HPDE6-E6E7 (cell line): ENCODE data around the gene ABCB7.
"Not testable (repeated sequence)": the region's sequence is repeated elsewhere in the genome, so short reads cannot be mapped to it uniquely, and the experiment has no call there.

ENCODE experiments used
- DNase-seq: peaks from one replicate; pipeline ENCODE4 v3.0.0; 2011; ENCODE audit warnings: missing footprints; ENCODE audit errors: extremely low spot score

The ABCB7 gene

GRCh38 chrX:75155827-75156525, at the start of gene ABCB7:
ABCB7 (minus strand) TSS chrX:75156283; CDS start chrX:75156272, 11 bp downstream.
- DNase-seq, result peak; percentile 21

DNA sequence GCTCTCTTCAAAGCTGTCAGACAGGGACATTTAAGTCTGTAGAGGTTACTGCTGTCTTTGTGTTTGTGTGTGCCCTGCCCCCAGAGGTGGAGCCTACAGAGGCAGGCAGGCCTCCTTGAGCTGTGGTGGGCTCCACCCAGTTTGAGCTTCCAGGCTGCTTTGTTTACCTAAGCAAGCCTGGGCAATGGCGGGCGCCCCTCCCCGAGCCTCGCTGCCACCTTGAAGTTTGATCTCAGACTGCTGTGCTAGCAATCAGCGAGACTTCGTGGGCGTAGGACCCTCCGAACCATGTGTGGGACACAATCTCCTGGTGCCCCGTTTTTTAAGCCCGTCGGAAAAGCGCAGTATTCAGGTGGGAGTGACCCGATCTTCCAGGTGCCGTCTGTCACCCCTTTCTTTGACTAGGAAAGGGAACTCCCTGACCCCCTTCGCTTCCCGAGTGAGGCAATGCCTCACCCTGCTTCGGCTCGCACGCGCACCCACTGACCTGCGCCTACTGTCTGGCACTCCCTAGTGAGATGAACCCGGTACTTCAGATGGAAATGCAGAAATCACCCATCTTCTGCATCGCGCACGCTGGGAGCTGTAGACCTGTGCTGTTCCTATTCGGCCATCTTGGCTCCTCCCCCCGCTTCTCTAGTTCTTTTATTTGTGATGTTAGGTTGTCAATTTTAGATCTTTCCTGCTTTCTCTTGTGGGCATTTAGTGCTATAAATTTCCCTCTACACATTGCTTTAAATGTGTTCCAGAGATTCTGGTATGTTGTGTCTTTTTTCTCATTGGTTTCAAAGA, 32.5 kb upstream of the ABCB7 start:
- not testable (repeated sequence) for DNase-seq

DNA sequence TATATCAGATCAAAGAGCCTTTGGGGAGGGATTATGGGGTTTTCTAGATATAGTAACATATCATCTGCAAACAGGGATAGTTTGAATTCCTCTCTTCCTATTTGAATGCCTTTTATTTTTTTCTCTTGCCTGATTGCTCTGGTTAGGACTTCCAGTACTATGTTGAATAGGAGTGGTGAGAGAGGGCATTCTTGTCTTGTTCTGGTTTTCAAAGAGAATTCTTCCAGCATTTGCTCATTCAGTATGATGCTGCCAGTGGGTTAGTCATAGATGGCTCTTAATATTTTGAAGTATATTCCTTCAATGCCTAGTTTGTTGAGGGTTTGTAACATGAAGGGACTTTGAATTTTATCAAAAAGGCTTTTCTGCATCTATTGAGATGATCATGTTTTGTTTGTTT, 25.6 kb upstream of the ABCB7 start:
- DNase-seq, result no peak

DNA sequence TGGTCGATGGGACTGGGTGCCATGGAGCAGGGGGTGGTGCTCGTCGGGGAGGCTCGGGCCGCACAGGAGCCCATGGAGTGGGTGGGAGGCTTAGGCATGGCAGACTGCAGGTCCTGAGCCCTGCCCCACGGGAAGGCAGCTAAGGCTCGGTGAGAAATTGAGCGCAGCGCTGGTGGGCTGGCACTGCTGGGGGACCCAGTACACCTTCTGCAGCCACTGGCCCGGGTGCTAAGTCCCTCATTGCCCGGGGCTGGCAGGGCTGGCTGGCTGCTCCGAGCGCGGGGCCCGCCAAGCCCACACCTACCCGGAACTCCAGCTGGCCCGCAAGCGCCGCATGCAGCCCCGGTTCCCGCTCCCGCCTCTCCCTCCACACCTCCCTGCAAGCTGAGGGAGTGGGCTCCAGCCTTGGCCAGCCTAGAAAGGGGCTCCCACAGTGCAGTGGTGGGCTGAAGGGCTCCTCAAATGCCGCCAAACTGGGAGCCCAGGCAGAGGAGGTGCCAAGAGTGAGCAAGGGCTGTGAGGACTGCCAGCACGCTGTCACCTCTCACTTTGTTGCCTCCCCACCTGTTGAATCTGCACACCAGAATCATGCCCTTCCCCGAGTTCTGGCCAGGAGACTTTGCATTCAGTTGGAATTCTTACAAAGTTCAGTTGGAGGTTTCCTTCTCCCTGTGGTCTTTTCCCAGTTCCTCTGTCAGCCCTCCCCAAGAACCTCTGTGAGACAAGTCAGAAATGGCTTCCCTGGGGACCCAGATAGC, 23.6 kb upstream of the ABCB7 start:
- DNase-seq, result not testable (repeated sequence)

GRCh38 chrX:75172257-75172890, 16.3 kb upstream of the ABCB7 start:
- DNase-seq, result not testable (repeated sequence)

DNA sequence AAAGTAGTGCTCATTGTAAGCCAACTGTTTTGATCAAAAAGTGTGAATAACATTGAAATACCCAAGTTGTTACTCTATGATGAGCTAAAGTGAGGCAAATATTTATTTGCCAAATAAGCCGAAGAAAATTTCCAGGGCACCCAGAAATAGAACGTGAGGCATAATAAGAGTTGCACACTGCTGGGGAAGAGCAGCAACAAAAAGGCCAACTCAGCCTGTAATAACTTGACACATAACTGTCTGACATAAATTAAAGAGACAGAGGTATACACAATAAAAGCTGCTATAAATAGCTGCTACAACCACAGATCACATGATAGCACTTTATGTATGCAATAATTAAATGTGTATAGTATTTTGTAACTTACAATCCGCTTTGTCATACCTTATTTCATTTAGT, 2.0 kb upstream of the ABCB7 start:
- no peak for DNase-seq

- DNase-seq, result no peak
These were observed 455 bp upstream of the ABCB7 start for GRCh38 chrX:75156531-75156945.

DNA sequence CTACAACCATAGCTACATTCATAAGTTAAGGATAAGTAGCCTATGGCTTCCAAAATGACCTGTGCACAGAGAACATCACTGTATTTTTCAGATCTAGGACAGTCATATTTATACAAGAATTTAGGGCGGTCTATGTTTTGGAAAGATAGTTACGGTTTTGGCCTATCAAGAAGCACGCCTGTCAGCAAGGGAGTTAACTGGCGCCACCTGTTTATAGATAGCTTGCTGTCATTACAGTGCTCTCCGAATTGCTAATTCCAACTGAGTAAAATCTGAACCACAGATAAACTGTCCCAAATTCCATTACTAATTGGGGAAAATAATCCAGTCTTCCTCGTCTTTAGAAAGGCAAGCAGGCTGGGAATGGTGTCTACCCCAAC, 646 bp downstream of the ABCB7 start:
- no peak for DNase-seq

DNA sequence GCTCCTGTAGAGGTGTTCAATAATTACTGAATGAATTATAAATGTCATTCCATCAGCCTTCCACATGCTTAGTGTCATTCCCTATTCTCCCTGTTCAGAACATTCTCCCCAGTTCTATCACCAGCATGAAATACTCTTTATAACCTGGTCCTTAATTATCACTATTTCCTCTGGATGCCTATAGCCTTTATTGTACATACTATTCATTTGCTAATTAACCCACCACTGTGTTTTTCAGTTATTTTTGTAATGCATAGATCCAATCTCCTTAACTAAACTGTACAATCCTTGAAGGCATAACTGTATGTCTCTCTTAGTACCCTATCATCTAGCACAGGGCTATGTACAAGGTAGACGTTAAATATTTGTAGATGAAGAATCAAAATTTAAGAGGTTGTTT, 1.2 kb downstream of the ABCB7 start:
- DNase-seq, result no peak

DNA sequence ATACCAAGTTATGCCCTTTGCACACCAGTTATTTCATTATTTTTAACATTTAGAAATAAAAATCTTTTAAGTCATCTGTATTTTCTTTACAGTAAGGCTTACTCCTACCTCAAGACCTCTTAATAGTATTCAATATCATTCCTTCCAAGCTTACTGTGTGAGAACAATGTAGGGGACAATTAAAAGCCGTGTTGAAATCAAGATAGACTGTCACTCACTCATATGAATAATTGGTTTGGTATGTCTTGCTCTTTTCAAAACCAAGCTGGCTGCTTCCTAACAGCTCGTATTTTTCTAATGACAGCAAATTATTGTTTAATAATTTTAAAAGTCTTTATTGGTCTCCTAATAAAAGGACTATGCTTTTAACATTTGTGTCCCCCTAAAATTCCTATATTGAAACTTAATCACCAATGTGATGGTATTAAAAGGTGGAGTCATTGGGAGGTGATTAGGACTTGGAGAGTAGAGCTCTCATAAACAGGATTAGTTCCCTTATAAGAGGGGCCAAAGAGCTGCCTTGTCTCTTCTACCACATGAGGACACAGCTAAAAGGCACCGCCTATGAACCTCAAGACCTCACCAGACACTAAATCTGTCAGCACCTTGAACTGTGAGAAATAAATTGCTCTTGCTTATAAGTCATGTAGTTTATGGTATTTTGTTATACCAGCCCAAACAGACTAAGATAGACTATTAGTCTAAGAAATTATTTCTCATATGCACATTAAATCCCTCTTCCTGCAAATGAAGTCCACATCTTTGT, 4.1 kb downstream of the ABCB7 start:
- DNase-seq, result no peak

DNA sequence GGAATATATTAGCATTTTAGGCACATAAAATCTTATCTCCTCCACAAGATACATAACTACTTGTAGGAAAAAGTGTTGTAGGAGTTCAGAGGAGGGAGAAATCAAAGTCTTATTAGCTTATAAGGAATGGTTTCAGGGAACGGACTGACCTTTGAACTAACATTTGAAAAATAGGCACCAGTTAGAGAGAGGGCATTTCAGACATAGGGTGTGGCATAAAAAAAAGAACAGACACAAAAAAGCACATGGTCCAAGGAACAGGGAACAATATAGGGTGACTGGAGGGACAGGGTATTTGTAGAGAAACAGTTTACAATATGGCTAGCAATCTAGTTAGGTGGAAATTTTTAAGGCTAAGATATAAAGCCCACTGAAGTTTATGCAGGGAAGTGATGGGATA, 6.4 kb downstream of the ABCB7 start:
- no peak for DNase-seq

- DNase-seq, result no peak
These were observed 23.4 kb downstream of the ABCB7 start for GRCh38 chrX:75132672-75133071.

DNA sequence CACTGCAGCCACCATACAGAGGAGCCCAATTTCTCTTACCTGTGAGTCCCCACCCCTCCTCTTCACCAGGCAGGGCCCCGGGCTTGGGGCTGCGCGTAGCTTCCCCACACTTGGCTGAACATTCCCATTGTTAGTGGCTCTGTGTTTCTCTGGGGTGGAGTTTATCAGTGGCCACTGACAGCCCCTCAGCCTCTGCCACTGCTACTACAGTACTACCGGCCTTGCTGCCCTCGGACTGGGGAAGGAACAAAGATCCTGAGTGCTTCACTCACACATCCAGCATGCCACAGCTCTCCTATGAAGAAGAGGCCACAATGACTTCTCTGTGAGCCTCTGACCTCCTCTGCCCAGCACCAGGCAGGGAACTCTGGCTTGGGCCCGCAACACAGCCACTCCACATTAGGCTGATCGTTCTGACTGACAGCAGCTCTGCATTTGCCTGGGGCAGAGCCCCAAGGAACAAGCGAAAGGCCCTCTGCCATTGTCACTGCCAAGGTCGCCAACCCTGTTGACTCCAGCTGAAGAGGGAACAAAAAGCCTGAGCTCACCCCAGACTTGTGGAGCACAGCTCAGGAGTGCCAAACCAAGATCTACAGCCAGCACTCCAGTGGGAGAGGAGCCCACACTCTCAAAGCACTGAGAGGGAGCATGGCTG, 24.0 kb downstream of the ABCB7 start:
- DNase-seq, result no peak

- not testable (repeated sequence) for DNase-seq
These were observed 27.0 kb downstream of the ABCB7 start for GRCh38 chrX:75129069-75129468.

DNA sequence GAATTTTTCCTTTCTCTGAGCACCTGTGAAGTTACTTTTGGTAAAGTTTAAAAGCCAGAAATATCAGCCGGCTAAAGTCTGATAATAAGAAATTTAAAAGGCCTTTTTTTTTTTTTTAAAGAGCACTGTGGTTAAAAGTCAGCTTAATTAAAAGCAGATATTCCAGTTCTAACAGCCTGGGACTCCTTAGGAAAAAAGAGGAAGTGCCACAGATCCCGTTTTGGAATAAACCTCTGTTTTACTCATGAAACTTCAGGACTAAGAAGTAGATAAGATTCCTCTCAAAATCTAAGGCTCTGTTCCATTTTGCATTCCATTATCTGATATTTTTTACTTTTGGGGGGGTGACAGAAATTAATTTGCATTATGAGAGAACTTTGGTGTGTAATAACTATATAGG, 37.8 kb downstream of the ABCB7 start:
- no peak for DNase-seq

DNA sequence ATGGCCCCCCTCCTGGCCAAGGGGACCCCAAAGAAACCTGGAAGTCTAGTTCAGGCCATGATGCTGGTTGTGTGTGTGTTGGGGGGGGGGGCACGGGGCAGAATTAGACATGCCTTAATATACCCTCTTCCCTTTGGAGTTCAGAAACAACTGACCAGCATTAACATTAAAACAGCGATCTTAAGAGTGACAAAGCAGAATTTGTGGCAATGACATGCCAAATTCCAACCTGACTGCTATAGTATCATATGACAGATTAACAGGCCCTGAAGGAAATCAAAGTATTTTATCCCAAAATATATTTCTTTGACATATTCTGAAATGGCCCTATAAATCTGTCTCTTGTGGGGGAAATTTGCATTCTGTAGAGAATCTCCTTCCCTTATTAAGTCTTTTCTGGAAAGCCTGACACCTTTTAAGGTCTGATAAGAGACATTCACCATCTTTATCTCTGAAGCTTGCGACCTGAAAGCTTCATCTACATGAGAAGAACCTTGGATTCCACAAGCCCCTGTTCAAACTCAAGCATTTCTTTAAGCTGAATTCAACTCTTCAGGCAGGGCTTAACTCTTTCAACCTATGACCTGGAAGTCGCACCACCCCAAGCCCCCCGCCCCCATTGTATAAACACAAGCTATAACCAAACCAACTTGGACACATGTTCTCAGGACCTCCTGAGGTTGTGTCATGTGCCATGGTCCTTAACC, 40.2 kb downstream of the ABCB7 start:
- DNase-seq, result no peak

- DNase-seq, result no peak
These were observed 41.4 kb downstream of the ABCB7 start for GRCh38 chrX:75114638-75115037.

- DNase-seq, result no peak
These were observed 42.4 kb downstream of the ABCB7 start for GRCh38 chrX:75113664-75114063.

GRCh38 chrX:75107863-75108509, 48.1 kb downstream of the ABCB7 start:
- DNase-seq, result no peak

DNA sequence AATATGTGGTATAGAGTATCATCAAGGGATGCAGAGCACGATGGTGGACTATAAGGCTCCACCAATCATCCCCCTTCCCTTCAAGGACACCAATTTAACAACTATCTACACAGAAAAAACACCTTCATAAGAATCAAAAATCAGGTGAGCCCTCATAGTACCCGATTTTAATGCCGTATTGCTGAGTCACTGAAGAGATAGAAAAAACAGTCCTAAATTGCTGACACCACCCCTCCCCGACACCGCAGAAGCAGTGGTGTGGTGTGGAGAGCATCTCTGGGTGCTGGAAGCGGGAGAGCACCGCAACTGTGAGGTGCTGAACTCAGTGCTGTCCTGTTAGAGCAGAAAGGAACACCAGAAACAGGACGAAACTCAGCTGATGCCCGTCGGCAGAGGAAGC, 49.3 kb downstream of the ABCB7 start:
- DNase-seq, result no peak
